HG02798 (cell line): ENCODE measurements around the gene STRN.
"Not testable (repeated sequence)": the region's sequence is repeated elsewhere in the genome, so short reads cannot be mapped to it uniquely, and the experiment has no call there.

Experiments used
- ATAC-seq: cut with Tn5 transposase; IDR thresholded peaks from one replicate; pipeline ENCODE4 v1.9.1; 2021; ENCODE audit warnings: mild to moderate bottlenecking; ENCODE audit not compliant: unreplicated experiment, poor library complexity

Gene STRN

GRCh38 chr2:36855429-36855828 lies 110.9 kb downstream of the STRN start:
- ATAC-seq = no peak

- no peak for ATAC-seq
Observed at GRCh38 chr2:36854241-36854640, 112.1 kb downstream of the STRN start.

- ATAC-seq = no peak
Observed at GRCh38 chr2:36849265-36849664, 117.1 kb downstream of the STRN start.

GRCh38 chr2:36843838-36844237 lies 122.5 kb downstream of the STRN start:
- ATAC-seq = no peak

- ATAC-seq = no peak
Observed at GRCh38 chr2:36839976-36840617, 126.2 kb downstream of the STRN start.

- no peak for ATAC-seq
Observed at GRCh38 chr2:36834731-36835524, 131.4 kb downstream of the STRN start.

GRCh38 chr2:36834203-36834602 lies 132.1 kb downstream of the STRN start:
- no peak for ATAC-seq

GRCh38 chr2:36831185-36831584 lies 135.2 kb downstream of the STRN start:
- no peak for ATAC-seq

GRCh38 chr2:36824683-36825082 lies 141.7 kb downstream of the STRN start:
- not testable (repeated sequence) for ATAC-seq

- ATAC-seq = no peak
Observed at GRCh38 chr2:36824273-36824672, 142.1 kb downstream of the STRN start.

GRCh38 chr2:36823862-36824261 lies 142.5 kb downstream of the STRN start:
- no peak for ATAC-seq

- ATAC-seq = no peak
Observed at GRCh38 chr2:36820942-36821605, 145.3 kb downstream of the STRN start.

GRCh38 chr2:36819095-36819711 lies 147.1 kb downstream of the STRN start:
- ATAC-seq = no peak

- ATAC-seq = no peak
Observed at GRCh38 chr2:36818542-36818941, 147.8 kb downstream of the STRN start.

- no peak for ATAC-seq
Observed at GRCh38 chr2:36812196-36812595, 154.1 kb downstream of the STRN start.

- no peak for ATAC-seq
Observed at GRCh38 chr2:36811071-36811470, 155.3 kb downstream of the STRN start.

GRCh38 chr2:36809069-36809445 lies 157.3 kb downstream of the STRN start:
- no peak for ATAC-seq

GRCh38 chr2:36808386-36809068 lies 157.8 kb downstream of the STRN start:
- no peak for ATAC-seq

GRCh38 chr2:36807223-36807886 lies 159.0 kb downstream of the STRN start:
- ATAC-seq = no peak
